HG02943 (cell line): Measurements from ENCODE around the gene ADGRG6.
A peak's percentile ranks its signal among the peaks of the same experiment; 100 is the strongest.

ENCODE experiments used
- ATAC-seq: cut with Tn5 transposase; IDR thresholded peaks from one replicate; pipeline ENCODE4 v1.9.1; 2021; ENCODE audit warnings: mild to moderate bottlenecking, low read depth, moderate library complexity; ENCODE audit not compliant: unreplicated experiment

Gene ADGRG6

DNA sequence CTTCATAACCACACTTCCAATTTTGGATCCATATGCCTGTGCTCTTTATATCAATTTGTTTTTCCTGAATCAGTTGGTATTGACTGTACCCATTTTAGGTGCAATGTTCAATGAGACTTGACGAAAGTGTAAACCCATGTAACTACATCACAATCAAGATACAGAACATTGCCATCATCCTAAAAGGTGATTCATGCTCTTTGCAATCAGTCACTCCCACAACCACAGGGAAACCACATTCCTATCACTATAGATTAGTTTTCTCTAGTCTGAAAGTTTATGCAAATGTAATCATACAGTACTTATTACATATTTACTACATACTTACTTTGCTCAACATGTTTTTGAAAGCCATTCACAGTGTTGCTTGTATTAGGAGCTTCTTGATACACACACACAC, 167.4 kb downstream of the ADGRG6 start:
- no peak for ATAC-seq

DNA sequence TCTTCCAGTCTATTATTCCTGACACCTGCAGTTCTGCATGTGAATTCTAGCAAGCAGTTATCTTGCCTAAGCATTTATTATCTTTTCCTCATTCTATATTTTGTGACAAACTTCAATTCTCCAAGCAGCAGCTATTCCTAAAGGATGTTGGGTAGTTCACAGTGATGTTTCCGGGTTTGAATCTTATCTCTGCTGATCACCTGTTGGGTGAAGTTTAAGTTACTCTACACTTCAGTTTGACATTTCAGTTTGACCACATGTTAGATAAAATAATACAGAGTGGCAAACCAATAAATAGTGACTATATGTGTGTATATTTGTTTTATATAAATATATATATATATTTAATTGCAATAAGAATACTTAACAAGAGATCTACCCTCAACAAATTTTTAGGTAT, 168.6 kb downstream of the ADGRG6 start:
- ATAC-seq = no peak

DNA sequence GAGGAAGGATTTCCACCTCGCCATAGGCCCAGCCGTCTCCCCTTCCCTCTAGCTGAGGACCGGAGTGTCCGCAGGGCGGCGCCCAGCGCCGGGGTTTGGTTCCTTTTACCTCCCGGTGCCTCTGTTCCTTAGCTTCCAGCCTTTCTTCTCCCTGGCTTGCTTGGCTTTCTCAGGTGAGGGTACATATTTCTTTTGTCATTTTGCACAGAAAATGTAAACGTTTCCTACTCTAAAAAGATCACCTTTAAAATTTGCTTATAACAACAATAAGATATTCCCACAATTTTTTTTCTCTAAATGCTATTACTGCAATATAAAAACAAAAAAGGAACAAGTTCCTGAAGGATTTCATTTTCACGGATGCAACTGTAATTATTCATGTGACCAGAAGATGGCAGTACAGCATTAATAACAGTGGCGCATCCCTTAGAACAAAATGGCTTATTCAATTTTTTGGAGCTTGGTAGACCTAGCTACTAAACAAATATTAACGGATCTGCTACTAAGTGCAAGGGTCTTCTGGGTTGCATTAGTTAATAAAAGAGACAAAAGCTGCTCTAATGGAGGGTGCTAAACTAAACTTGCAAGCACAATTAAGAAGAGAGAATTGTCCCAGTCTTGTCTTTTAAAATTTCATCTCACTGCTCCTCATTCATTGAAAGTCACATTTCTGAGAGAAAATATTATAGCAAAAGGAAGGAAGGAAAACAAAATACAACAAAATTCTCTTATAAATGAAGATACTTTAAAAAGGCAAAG, 172.9 kb downstream of the ADGRG6 start:
- ATAC-seq = no peak

DNA sequence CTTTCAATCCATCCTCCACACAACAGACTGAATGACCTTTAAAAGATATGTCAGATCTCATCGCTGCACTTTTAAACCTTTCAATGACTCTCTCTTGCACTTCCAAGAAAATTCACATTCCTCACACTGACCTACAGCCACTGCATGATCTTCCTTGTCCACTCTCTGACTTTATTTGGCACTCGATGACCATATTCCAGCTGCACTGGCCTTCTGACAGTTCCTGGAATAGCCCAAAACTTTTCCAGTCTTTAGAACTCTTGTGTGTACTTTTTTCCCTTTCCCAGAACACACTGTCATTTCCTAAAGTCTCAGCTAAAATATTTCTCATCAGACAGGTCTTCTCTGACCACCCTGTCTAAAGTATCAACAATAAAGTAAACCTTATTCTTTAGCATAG, 174.6 kb downstream of the ADGRG6 start:
- no peak for ATAC-seq

DNA sequence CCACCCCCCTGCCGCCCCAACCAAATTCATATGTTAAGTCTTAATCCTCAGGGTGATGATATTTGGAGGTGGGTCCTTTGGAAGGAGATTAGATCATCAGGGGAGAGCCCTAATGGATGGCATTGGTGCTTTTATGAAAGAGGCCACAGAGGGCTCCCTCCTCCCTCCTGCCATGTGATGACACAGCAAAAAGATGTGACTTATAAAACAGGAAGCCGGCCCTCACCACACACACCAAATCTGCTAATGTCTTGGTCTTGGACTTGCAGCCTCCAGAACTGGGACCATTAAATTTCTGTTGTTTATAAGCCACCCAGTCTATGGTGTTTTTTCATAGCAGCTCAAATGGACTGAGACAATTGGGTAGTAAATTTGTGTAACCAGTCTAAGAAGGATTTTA, 176.3 kb downstream of the ADGRG6 start:
- ATAC-seq = peak; percentile 49

DNA sequence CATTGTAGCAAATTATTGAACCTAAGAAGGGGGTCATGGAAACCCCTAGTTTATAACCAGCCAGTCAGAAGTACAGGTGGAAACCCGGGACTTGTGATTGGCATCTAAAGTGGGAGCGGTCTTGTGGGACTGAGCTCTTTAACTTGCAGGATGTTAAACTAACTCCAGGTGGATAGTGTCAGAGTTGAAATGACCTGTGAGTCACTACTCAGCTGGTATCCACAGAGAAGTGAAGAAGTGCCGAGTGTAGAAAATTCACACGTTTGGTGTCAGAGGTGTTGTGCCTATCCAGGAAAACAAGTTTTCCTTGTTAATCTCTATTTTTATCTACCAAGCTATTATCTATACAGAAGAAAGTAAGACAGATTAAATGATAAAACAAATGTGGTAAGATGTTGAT, 179.7 kb downstream of the ADGRG6 start:
- no peak for ATAC-seq

DNA sequence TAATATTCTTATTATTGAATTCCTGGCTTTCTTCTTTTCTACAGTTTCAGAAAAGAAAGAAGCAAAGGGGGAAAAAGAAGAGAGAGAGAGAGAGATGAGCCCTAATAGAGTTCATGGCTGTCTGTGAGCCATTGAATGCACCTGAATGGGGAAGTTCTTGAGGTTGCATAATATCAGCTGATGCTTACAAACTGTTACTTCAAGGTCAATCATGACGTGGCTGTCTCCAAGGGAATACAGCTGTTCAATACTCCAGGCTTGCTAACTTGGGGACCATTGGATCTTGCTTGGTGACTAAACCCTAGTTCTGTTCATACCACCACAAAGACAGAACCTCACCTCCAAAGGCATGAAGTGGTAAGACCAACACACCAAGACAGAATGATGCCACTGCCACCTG, 180.4 kb downstream of the ADGRG6 start:
- ATAC-seq = no peak

DNA sequence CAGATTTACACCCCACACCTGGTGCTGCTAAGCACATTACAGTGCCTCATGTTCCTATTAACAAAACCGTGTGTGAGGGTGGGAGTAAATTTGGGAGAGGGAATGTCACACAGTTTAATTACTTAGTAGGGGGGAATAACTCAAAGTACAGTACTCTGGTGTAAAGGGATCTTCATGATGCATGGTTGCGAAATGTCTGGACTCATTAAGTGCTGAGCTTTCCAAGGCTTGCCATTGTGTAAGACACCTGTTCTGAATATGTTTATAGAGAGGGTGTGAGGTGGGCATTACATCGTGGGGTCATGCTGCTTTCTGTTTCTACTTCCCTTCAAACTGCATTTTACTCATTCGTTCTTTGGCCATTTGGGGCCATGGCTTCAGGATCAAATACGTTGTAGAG, 181.2 kb downstream of the ADGRG6 start:
- no peak for ATAC-seq

DNA sequence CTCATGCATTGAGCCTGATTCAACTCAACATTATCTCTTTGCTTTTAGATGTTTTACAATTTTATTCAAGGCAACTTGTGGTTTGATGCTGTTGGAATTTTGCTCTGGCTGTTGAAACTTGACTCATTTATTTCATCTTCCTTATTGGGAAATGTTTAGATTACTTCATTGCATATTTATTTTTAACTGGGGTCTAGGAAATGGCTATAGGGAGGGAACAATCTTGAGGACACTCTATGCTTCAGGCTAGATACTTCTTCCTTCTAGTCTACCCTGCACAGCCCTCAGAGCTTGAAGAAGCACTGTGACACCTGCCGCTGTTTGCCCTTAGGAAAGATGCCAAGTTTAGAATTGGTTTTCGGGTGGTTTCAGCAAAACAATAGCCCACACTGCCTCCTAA, 183.4 kb downstream of the ADGRG6 start:
- ATAC-seq = no peak

DNA sequence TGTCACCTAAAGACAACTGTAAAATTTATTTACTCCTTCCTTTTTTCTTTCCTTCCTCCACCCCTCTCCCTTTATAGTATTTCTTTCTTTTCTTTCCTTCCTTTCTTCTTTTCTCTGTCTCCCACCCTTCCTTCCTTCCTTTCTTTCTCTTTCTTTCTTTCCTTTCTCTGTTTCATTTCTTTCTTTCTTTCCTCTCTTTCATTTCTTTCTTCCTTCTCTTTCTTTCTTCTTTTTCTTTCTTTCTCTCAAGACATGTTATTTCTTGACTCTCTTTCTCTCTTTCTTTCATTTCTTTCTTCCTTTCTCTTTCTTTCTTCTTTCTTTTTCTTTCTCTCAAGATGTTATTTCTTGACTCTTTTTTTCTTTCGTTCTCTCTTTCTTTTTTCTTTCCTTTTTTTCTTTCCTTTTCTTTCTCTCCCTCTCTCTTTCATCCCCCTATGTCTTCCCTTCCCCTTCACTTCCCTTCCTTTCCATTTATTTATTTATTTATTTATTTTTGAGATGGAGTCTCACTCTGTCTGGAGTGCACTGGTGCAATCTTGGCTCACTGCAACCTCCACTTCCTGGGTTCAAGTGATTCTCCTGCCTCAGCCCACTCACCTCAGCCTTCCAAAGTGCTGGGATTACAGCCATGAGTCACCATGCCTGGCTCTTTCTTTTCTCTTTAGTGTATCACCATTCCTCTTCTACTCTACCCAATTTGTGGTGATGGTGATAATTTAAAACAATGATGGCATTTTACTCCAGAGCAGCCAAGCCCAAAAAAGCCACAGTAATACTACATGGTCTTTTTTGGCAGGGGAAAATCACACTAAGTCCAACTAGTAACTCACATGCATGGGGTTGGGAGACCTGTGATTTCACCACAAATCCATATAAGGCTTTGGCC, 188.2 kb downstream of the ADGRG6 start:
- no peak for ATAC-seq
